Suprapubic skin (tissue), 4 donors: ENCODE data around the gene PPP1R13B.

Experiments used
- POLR2A ChIP-seq, 2 donors: fragments of 450-650 bp; IDR thresholded peaks; one replicate each; pipeline ENCODE4 v1.6.1; 2017; ENCODE audit warnings: antibody characterized with exemption in 2 of 2, mild to moderate bottlenecking in 2 of 2, moderate library complexity in 2 of 2
- POLR2AphosphoS5 ChIP-seq, 3 donors: sonication (generic); formaldehyde crosslinking; IDR thresholded peaks; one replicate each; pipeline ENCODE4 v1.6.1; 2017; ENCODE audit warnings: antibody characterized with exemption in 3 of 3
- TF ChIP-seq, protein P1 (sequence below), 2 donors: fragments of 200-600 bp in 1 of 2; fragments of 450-650 bp in 1 of 2; sonication (generic) in 1 of 2; IDR thresholded peaks; one replicate each; pipeline ENCODE4 v1.5.1; 2016 to 2019; ENCODE audit warnings: antibody characterized with exemption in 2 of 2, mild to moderate bottlenecking in 1 of 2, moderate library complexity in 1 of 2

DNA sequence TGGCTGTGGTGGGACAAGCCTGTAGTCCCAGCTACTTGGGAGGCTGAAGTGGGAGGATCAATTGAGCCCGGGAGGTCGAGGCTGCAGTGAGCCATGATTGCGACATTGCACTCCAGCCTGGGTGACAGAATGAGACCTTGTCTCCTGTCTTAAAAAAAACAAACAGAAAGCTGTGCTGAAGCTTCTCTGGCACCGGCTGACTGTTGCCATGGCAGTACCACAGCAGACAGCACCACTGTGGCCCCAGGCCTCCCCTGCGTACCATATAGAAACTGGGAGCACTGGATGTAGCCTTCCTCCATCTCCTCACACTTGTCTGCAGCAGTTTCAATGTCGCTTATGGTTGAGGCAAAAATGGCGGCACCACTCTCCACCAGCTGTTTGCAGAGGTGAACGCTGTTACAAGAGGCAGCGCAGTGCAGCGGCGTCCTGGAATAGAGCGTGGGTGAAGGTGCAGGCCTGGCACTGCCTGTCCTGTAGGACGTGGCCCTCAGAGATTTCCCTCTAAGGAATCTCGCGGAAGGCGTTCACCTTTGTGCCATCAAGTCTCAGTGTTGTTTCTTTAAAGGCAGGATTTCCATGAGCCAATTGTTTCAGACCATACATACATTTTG, 109.8 kb downstream of the PPP1R13B start:
- TF ChIP-seq, protein P1, sequence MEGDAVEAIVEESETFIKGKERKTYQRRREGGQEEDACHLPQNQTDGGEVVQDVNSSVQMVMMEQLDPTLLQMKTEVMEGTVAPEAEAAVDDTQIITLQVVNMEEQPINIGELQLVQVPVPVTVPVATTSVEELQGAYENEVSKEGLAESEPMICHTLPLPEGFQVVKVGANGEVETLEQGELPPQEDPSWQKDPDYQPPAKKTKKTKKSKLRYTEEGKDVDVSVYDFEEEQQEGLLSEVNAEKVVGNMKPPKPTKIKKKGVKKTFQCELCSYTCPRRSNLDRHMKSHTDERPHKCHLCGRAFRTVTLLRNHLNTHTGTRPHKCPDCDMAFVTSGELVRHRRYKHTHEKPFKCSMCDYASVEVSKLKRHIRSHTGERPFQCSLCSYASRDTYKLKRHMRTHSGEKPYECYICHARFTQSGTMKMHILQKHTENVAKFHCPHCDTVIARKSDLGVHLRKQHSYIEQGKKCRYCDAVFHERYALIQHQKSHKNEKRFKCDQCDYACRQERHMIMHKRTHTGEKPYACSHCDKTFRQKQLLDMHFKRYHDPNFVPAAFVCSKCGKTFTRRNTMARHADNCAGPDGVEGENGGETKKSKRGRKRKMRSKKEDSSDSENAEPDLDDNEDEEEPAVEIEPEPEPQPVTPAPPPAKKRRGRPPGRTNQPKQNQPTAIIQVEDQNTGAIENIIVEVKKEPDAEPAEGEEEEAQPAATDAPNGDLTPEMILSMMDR (IDR thresholded peaks at IDR 0.05) = no peak
- no peak for TF ChIP-seq POLR2A (IDR thresholded peaks at IDR 0.05)
- no peak for TF ChIP-seq POLR2AphosphoS5 (IDR thresholded peaks at IDR 0.05)
